Middle frontal gyrus (tissue), 1 donor: Measurements from ENCODE around the gene MOV10L1.
"Not testable (repeated sequence)": the region's sequence is repeated elsewhere in the genome, so short reads cannot be mapped to it uniquely, and the experiment has no call there.

Experiments
- DNase-seq: peaks from one replicate; pipeline ENCODE4 v3.0.0-alpha.2; 2015; ENCODE audit warnings: low spot score; ENCODE audit errors: extremely low spot score

The MOV10L1 gene

DNA sequence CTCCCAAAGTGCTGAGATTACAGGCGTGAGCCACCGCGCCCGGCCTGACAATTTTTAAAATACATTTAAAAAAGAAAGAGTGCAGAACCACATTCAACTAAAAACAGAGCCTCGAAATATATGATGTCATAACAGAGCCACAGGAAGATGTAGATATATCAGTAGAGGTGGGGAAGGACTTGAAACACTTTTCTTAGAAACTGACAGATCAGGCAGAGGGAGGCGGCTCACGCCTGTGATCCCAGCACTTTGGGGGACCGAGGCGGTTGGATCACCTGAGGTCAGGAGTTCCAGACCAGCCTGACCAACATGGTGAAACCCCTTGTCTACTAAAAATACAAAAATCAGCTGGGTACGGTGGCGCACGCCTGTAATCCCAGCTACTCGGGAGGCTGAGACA is 11.6 kb upstream of the MOV10L1 start:
- DNase-seq, result no peak

- no peak for DNase-seq
These were observed 11.0 kb upstream of the MOV10L1 start for GRCh38 chr22:50078761-50079160.

GRCh38 chr22:50080077-50080465 is 9.7 kb upstream of the MOV10L1 start:
- DNase-seq, result no peak

DNA sequence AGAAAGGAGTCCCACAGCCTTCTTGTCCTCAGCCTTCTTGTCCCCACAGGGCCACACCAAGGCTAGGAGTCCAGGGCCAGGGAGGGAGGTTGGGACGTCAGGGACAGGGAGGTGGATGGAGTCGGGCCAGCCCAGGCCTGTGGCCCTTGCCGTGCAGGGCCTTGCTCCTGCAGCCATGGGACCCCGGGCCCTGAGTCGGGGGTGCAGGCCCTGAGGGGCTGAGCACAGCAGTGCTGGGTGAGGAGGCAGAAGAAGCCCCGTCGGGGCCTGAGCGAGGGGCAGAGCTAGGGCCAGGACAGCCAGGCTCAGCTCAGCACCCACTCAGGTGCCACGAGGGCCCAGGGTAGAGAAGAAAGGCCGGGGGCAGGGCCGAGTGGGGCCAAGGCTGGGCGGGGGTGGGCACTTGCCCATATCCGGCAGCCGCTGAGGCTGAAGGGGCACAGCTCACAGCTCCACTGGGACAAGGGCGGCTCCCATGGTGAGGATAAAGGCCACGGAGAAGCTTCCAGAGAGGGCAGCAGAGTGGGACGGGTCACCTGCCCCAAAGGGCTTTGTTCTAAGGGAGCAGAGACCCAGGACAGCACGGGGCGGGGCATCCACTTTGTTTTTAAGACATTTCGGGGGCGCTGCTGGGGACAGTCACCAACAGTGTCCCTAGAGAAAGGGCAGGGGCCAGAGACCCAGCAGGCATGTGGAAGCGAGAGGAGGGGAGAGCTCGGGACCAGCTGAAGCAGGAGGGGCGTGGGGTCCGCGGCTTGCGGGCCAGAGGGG is 8.2 kb upstream of the MOV10L1 start:
- DNase-seq, result no peak

- DNase-seq, result no peak
These were observed 7.5 kb upstream of the MOV10L1 start for GRCh38 chr22:50082197-50082715.

DNA sequence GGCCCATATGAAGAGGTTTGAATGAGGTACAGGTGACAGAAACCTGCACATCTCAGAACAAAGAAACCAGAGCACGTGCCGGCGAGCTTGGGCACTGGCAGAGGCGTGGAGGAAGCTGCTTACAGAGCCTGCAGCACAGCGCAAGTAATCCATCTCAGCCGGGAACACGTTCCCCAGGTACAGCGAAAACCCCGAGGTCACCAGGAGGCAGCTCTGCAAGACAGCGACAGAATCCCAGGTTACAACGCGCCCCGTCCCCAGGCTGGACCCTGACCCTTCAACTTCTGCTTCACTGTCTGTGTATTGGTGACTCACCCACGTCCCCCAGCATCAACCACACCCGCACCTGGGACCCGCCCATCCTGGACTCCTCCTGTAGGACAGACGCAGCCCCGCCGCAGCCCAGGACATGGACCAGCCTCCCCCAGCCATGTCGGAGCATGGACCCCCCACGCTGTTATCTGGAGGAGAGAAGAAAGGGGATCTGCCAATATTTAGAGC is 6.8 kb upstream of the MOV10L1 start:
- no peak for DNase-seq

DNA sequence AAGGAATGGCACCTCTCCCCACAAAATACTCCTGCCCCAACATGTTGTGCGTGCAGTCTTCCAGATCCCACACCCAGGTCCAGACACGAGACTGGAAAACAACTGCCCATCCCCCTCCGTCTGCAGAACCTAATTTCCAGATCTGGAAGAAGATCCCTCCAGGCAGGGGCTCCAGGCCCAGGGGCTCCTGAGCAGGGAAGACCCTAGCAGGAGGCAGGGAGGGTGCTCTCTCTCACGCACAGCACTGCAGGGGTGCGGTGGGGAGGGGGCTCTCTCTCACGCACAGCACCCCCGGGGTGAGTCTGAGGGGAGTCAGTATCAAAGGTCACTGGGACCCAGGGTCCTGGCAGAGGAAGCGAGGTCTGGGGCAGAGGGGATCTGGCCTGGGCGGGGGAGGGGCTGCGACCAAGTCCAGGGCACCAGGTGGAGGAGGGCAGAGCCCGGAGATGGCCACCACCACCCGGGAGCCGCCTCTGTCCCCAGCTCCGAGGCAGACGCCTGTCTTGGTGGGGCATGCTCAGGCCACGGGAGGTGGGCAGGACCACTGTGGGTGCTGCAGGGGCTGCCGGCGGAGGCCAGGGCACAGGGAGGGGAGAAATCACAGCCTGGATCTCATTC is 6.2 kb upstream of the MOV10L1 start:
- DNase-seq, result no peak

- DNase-seq, result no peak
These were observed 5.7 kb upstream of the MOV10L1 start for GRCh38 chr22:50084080-50084477.

- DNase-seq, result no peak
These were observed 5.2 kb upstream of the MOV10L1 start for GRCh38 chr22:50084614-50085021.

- DNase-seq, result no peak
These were observed 4.4 kb upstream of the MOV10L1 start, which contains the start of gene MLC1 for GRCh38 chr22:50085211-50085972. Gene MLC1, minus strand, starts transcription at chr22:50085426. Its CDS starts 524 bp downstream, at chr22:50084902.

- DNase-seq, result no peak
These were observed 3.3 kb upstream of the MOV10L1 start for GRCh38 chr22:50086526-50086925.

GRCh38 chr22:50086975-50087374 is 2.8 kb upstream of the MOV10L1 start:
- DNase-seq, result not testable (repeated sequence)

DNA sequence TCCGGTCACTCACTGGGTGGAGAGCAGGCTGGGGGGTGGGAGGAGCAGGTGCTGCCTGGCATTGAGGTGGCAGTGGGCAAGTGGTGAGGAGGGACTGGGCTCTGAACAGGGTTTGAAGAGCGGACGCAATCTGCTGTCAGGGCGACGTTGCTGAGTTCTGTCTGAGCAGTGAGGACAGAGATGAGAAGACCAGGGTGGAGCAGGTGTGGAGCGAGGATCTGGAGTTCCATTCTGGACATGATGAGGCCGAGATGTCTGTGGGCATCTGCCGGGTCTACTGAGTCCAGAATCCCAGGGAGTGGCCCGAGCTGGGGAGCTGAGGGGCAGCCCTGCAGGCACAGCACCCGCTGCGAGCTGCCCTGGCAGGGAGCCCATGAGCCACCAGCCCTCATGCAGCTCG is 2.2 kb upstream of the MOV10L1 start:
- no peak for DNase-seq

GRCh38 chr22:50088096-50088495 is 1.7 kb upstream of the MOV10L1 start:
- no peak for DNase-seq

- no peak for DNase-seq
These were observed 575 bp upstream of the MOV10L1 start for GRCh38 chr22:50089231-50089630.

DNA sequence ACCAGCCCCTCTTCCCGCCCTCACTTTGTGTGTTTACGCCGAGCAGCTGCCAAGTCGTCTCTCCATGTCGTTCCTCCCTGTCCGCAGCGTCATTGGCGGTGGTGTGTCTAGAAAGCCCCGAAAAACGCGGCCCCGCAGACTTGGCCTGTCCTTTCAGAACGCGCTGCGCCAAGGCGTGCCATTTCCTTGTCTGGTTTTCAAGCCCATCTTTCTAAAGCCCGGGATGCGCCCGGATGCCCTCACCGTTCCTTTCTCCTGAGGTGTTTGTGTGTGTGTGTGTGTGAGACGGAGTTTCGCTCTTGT is 557 bp downstream of the MOV10L1 start:
- no peak for DNase-seq

GRCh38 chr22:50091092-50091768 is 1.4 kb downstream of the MOV10L1 start:
- no peak for DNase-seq

- DNase-seq, result no peak
These were observed 2.5 kb downstream of the MOV10L1 start for GRCh38 chr22:50092342-50092741.

- no peak for DNase-seq
These were observed 8.2 kb downstream of the MOV10L1 start for GRCh38 chr22:50098052-50098451.

DNA sequence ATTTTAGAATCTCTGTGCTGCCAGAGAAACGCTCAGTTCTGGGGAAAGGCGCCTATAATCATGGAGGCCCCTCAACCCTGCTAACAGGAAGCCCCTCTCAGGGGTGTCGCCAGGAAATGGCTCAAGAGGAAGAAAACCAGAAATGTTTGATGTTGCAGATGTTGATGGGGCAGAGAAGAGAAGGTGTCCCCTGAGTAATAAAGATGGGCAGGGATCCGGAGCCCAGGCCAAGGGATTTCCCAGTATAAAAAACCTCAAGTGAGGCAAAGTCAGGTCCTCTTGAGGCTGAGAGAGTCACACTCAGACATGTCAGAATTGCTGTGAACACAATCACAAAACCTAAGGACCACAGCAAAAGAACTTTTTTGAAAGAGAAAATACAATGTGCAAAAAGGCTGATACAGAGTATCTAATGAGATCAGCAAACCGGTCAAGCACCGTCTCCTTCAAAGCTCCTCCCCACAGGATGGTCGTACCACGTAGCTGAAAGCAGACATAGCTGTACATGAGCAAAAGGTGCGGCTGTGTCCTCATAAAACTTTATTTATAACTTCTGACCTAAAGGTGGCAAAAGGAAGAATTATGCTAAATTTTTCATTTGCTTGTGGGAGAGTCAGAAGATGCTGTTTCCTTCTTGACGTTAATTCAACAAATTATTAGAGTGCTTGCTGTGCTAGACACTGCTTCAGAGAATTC is 12.2 kb downstream of the MOV10L1 start:
- no peak for DNase-seq

GRCh38 chr22:50102946-50103345 is 13.1 kb downstream of the MOV10L1 start:
- DNase-seq, result no peak
